LHCN-M2 (cell line): Measurements from ENCODE around the gene TRIM17. TPM values are rescaled to one million over a fixed set of nuclear protein-coding genes. Genes with fewer than 3 reads are reported as not detected.
A peak's percentile ranks its signal among the peaks of the same experiment; 100 is the strongest.

Source experiments
- DNase-seq: peaks from one replicate; pipeline ENCODE4 v3.0.0-alpha.2; 2012; ENCODE audit warnings: low read depth
- total RNA-seq: library from RNA; depleted of rRNA; stranded (reverse); fragments of >200 nt; gene quantifications from 2 replicates; pipeline ENCODE4 v1.2.3, GENCODE V29; 2014; rRNA removed

Gene TRIM17
- total RNA-seq, 1 experiment from 2014 or later, result not detected

GRCh38 chr1:228358039-228358763 lies 58.5 kb downstream of the TRIM17 start:
- DNase-seq, result peak; percentile 4

Other genes with a start within 250 kb of the TRIM17 start
- gene OBSCN, start 208.8 kb downstream of the TRIM17 start, total RNA-seq, result 2.1 TPM in 2 replicates
- gene TRIM11, start 10.0 kb downstream of the TRIM17 start, total RNA-seq, result 22.3 and 22.4 TPM in 2 replicates
- gene RNF187, start 70.5 kb upstream of the TRIM17 start, total RNA-seq, result 82.1 and 96.6 TPM in 2 replicates